ENCODE measurements around the gene TMEM250. TPM values are rescaled to one million over a fixed set of nuclear protein-coding genes. Genes with fewer than 3 reads are reported as not detected.

The TMEM250 gene
- total and polyA plus RNA-seq, 9 of the 15 experiments (the other 6 are each of a cell fraction or from before 2014, with no cell fraction given) = 0.32 to 44.6 (median 12.2) TPM

DNA sequence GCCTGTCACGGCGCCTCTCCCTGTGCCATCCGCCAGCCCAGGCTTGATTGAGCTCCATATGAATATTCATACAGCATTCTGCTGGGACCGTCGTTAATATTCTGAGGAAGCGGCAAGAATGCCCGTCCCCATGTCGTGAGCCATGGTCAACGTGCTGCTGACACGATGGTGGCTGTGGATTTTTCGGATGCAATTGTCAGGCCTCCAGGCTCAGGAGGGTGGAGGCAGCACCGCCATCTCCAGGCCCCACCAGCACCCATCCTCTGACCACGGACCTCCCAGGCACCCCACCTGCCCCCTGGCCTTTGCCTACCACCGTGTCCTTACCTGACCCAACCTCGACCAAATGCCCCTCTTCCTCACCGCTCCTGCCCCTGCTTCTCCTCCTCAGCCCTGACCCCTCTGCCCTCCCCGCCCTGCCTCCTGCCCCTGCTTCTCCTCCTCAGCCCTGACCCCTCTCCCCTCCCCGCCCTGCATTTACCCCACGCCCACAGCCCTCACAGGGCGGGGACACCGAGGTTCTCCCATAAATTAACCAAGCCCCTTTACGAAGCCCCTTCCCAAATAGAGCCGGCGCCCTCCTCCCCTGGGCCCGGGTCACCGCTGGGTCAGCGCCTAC lies 9.9 kb downstream of the TMEM250 start (continued):
- TF ChIP-seq JUND (IDR thresholded peaks at IDR 0.05; ENCODE audit: borderline replicate concordance, low read depth, low read length) = no peak
- TF ChIP-seq JUND (tag; IDR thresholded peaks at IDR 0.05; ENCODE audit: borderline replicate concordance, low read depth, low read length) = 0 out of 3 replicates have a peak, but pooled peaks have one; percentile 2
- TF ChIP-seq, protein P1, sequence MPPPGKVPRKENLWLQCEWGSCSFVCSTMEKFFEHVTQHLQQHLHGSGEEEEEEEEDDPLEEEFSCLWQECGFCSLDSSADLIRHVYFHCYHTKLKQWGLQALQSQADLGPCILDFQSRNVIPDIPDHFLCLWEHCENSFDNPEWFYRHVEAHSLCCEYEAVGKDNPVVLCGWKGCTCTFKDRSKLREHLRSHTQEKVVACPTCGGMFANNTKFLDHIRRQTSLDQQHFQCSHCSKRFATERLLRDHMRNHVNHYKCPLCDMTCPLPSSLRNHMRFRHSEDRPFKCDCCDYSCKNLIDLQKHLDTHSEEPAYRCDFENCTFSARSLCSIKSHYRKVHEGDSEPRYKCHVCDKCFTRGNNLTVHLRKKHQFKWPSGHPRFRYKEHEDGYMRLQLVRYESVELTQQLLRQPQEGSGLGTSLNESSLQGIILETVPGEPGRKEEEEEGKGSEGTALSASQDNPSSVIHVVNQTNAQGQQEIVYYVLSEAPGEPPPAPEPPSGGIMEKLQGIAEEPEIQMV (tag; conservative IDR thresholded peaks at IDR 0.05; ENCODE audit: low read depth) = no peak
- no peak for TF ChIP-seq LEF1 (IDR thresholded peaks at IDR 0.05)
- TF ChIP-seq ZNF263 (CRISPR knock-in tag; IDR thresholded peaks at IDR 0.05; ENCODE audit: borderline replicate concordance) = no peak
- TF ChIP-seq, protein P2, sequence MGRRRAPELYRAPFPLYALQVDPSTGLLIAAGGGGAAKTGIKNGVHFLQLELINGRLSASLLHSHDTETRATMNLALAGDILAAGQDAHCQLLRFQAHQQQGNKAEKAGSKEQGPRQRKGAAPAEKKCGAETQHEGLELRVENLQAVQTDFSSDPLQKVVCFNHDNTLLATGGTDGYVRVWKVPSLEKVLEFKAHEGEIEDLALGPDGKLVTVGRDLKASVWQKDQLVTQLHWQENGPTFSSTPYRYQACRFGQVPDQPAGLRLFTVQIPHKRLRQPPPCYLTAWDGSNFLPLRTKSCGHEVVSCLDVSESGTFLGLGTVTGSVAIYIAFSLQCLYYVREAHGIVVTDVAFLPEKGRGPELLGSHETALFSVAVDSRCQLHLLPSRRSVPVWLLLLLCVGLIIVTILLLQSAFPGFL (CRISPR knock-in tag; IDR thresholded peaks at IDR 0.05) = no peak
- TF ChIP-seq, protein P3, sequence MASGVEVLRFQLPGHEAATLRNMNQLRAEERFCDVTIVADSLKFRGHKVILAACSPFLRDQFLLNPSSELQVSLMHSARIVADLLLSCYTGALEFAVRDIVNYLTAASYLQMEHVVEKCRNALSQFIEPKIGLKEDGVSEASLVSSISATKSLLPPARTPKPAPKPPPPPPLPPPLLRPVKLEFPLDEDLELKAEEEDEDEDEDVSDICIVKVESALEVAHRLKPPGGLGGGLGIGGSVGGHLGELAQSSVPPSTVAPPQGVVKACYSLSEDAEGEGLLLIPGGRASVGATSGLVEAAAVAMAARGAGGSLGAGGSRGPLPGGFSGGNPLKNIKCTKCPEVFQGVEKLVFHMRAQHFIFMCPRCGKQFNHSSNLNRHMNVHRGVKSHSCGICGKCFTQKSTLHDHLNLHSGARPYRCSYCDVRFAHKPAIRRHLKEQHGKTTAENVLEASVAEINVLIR (CRISPR knock-in tag; IDR thresholded peaks at IDR 0.05) = no peak
- TF ChIP-seq ATF7 (IDR thresholded peaks at IDR 0.05) = 0 out of 2 replicates have a peak, but pooled peaks have one; percentile 31
- no peak for TF ChIP-seq SLC30A9 (CRISPR knock-in tag; IDR thresholded peaks at IDR 0.05)
- TF ChIP-seq ZNF589 (CRISPR knock-in tag; IDR thresholded peaks at IDR 0.05; ENCODE audit: low read depth) = no peak
- no peak for TF ChIP-seq ZNF124 (CRISPR knock-in tag; IDR thresholded peaks at IDR 0.05)
- no peak for TF ChIP-seq KLF6 (CRISPR knock-in tag; IDR thresholded peaks at IDR 0.05; ENCODE audit: borderline replicate concordance)
